Activated CD8-positive, alpha-beta T cell treated with anti-CD3 and anti-CD28 coated beads for 36 hours (primary cell): ENCODE data around the gene EYA3. TPM values are rescaled to one million over a fixed set of nuclear protein-coding genes. Genes with fewer than 3 reads are reported as not detected.

Experiments used
- ATAC-seq: fragments of 200-7000 bp; cut with Tn5 transposase; one replicate; pipeline ENCODE4 v1.10.0; 2021; ENCODE audit warnings: mild to moderate bottlenecking, moderate library complexity
- CTCF ChIA-PET: fragments of 350-600 bp; sonication (Branson Sonifier 250); formaldehyde crosslinking; loops from one replicate; lab custom pipeline; 2021; ENCODE audit warnings: antibody characterized with exemption; lab: Charles Lee
- POLR2A ChIA-PET: fragments of 350-600 bp; sonication (Branson Sonifier 250); formaldehyde crosslinking; loops from one replicate; lab custom pipeline; 2021; ENCODE audit warnings: antibody characterized with exemption; lab: Charles Lee
- DNase-seq: peaks from one replicate; pipeline ENCODE4 v3.0.0-alpha.2; 2020
- H3K27ac Mint-ChIP-seq: one replicate; pipeline ENCODE4 v1.8.0; 2021; ENCODE audit warnings: mild to moderate bottlenecking, mixed read lengths
- H3K27me3 Mint-ChIP-seq: one replicate; pipeline ENCODE4 v1.8.0; 2021; ENCODE audit warnings: mixed read lengths
- H3K36me3 Mint-ChIP-seq: one replicate; pipeline ENCODE4 v1.8.0; 2021; ENCODE audit warnings: low read depth, mixed read lengths
- H3K4me1 Mint-ChIP-seq: one replicate; pipeline ENCODE4 v1.8.0; 2021; ENCODE audit warnings: low read depth, mixed read lengths
- H3K4me3 Mint-ChIP-seq: one replicate; pipeline ENCODE4 v1.8.0; 2021; ENCODE audit warnings: mild to moderate bottlenecking, moderate library complexity, mixed read lengths
- H3K9me3 Mint-ChIP-seq: one replicate; pipeline ENCODE4 v1.8.0; 2021; ENCODE audit warnings: mixed read lengths
- intact Hi-C: fragments of 100-400 bp; cut with micrococcal nuclease; formaldehyde crosslinking; loops from one replicate; pipeline ENCODE4 v1.10.0; 2022
- total RNA-seq, 2 experiments: library from RNA; stranded (reverse); gene quantifications; one replicate each; pipeline ENCODE4 v1.2.3, GENCODE V29; 2021
- TF ChIP-seq, protein P1 (sequence below): fragments of 200-600 bp; IDR thresholded peaks from one replicate; pipeline ENCODE4 v1.8.0; 2022; ENCODE audit warnings: antibody characterized with exemption, mild to moderate bottlenecking

Gene EYA3
- total RNA-seq, 2 experiments from 2014 or later: 34.6 to 34.9 TPM

DNA sequence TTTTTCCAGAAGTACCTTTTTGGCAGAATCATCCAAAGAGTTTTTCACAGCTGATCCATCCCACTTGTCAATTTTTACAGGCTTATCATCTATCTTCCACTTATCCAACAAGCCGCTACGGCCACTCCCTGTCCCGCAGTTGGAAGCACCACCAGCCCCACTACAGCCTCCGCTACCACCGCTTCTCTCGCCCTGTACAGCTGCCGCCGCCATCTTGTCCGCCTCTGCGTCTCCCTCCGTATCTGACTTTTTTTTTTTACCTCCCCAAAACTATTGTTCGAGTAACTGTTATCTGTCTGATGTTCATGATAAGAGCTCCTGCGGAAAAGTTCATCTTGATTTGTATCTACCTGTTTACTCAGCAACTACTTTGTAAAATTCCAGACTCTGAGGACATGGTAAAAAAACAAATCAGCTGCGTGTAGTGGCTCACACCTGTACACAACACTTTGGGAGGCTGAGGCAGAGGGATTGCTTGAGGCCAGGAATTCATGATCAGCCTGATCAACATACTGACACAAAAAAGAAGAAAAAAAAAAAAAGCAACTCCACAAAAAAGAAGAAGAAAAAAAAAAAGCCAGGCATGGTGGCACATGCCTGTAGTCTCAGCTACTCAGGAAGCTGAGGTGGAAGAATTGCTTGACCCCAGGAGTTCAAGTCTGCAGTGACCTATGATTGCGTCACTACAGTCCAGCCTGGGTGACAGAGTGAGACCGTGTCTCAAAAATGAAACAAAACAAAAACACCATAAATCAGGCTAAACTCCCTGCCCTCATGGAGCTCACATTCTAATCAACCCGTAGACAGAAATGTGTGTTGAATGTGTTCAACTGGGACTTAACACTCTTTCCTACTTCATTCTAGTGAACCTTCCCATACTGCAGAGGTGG lies 8.0 kb upstream of the EYA3 start:
- peaks cover 8% of the 10 kb centered on the region for H3K27me3 Mint-ChIP-seq
- no peaks in the 10 kb centered on the region for H3K4me1 Mint-ChIP-seq
- POLR2A ChIA-PET: interaction anchor here (0.6 to 1.0 kb wide), 3 partner anchors 8 to 172 kb away, joined by 3 read pairs; partner anchors contain the start of gene EYA3
- TF ChIP-seq, protein P1, sequence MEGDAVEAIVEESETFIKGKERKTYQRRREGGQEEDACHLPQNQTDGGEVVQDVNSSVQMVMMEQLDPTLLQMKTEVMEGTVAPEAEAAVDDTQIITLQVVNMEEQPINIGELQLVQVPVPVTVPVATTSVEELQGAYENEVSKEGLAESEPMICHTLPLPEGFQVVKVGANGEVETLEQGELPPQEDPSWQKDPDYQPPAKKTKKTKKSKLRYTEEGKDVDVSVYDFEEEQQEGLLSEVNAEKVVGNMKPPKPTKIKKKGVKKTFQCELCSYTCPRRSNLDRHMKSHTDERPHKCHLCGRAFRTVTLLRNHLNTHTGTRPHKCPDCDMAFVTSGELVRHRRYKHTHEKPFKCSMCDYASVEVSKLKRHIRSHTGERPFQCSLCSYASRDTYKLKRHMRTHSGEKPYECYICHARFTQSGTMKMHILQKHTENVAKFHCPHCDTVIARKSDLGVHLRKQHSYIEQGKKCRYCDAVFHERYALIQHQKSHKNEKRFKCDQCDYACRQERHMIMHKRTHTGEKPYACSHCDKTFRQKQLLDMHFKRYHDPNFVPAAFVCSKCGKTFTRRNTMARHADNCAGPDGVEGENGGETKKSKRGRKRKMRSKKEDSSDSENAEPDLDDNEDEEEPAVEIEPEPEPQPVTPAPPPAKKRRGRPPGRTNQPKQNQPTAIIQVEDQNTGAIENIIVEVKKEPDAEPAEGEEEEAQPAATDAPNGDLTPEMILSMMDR: no peak
- DNase-seq (no peak), ATAC-seq (no peak)
- intact Hi-C loops: no loop called here
- CTCF ChIA-PET: no interaction called here
- no peaks in the 10 kb centered on the region for H3K9me3 Mint-ChIP-seq
- H3K27ac Mint-ChIP-seq: no peak overlapping the region
- H3K4me3 Mint-ChIP-seq: no peak overlapping the region
- H3K36me3 Mint-ChIP-seq: no peaks in the 10 kb centered on the region

DNA sequence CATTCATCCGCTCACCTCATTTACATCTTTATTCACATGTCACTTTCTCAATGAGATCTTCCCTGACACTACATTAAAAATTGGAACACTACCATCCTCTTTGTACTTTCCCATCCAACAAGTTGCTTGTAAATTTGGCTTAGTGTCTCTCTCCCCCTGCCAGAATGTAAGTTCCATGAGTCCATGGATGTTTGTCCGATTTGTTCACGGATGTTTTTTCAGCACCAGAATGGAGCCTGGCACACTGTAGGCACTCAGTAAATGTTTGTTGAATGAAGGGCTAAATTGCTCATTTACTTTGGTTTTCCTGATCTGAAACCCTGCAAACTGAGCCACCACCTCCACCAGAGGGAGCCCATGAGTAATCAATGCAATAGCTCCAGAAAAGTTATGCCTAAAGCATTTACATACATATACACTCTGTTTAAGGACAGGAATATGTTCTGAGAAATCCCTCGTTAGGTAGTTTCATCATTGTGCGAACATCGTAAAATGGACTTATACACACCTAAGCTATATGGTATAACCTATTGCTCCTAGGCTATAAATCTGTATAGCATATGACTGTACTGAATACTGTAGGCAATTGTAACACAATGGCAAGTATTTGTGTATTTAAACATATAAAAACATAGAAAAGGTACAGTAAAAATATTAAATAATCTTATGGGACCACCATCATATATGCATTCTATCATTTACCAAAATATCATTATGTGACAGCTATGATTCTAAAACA lies 2.8 kb upstream of the EYA3 start:
- intact Hi-C loops: loop anchor here (2.0 kb wide), 1 partner anchor 118 kb away; no protein-coding TSS in a partner anchor

DNA sequence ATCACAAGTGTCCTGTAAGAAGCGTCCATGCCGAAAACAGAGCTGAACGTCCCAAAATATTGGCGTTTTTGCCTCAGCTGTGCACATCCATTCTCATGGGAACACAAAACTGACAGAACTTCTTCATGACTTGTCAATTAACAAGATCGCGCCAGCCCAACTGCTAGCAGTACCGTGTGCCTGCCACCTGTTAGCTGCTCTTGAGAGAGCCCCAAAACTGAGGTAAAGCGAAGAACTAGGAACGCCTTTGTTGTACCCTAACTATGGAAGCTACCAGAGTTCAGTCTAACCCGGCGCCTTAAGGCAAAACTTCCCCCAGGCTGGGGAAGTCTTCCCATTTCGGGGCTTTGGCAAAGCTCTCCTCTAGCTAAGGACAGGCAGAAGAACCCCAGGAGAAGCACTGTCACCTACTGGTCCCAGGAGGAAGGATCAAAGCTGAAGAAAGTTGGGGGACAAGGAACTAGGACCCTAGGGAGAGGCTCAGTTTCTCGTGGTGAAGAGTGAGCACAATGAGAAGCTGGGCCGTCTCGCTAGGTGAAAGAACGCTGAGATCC lies 719 bp downstream of the EYA3 start:
- TF ChIP-seq, protein P1: peak; percentile 36
- intact Hi-C loops: no loop called here
- H3K9me3 Mint-ChIP-seq: no peaks in the 10 kb centered on the region
- POLR2A ChIA-PET: interaction anchor here (0.7 to 2.4 kb wide), 17 partner anchors 10 to 315 kb away, joined by 3 to 12 read pairs (median 4); partner anchors contain the start of gene STX12
- peaks cover 1% of the 10 kb centered on the region for H3K36me3 Mint-ChIP-seq
- H3K4me1 Mint-ChIP-seq: peaks cover 33% of the 10 kb centered on the region
- H3K4me3 Mint-ChIP-seq: peak overlapping the region; percentile 94
- CTCF ChIA-PET: interaction anchor here (0.8 to 7.4 kb wide), 8 partner anchors 10 to 147 kb away, joined by 3 to 149 read pairs (median 4); no protein-coding TSS in a partner anchor
- H3K27me3 Mint-ChIP-seq: peaks cover 3% of the 10 kb centered on the region
- H3K27ac Mint-ChIP-seq: peak overlapping the region; percentile 95
- DNase-seq: peak; percentile 54
- peak; percentile 2 for ATAC-seq

More for the DNA sequence above, 2.8 kb upstream of the EYA3 start:
- DNase-seq: peak; percentile 93
- ATAC-seq: no peak
- POLR2A ChIA-PET: interaction anchor here (1.2 to 1.5 kb wide), 2 partner anchors 109 to 115 kb away, joined by 3 read pairs; no protein-coding TSS in a partner anchor
- peak overlapping the region; percentile 55 for H3K27ac Mint-ChIP-seq
- H3K27me3 Mint-ChIP-seq: peaks cover 6% of the 10 kb centered on the region
- no peaks in the 10 kb centered on the region for H3K9me3 Mint-ChIP-seq
- no peak overlapping the region for H3K4me3 Mint-ChIP-seq
- TF ChIP-seq, protein P1: peak; percentile 84
- H3K4me1 Mint-ChIP-seq: peaks cover 13% of the 10 kb centered on the region
- peaks cover 1% of the 10 kb centered on the region for H3K36me3 Mint-ChIP-seq
- CTCF ChIA-PET: interaction anchor here (0.5 to 7.4 kb wide), 42 partner anchors 10 to 786 kb away, joined by 3 to 149 read pairs (median 4); partner anchors contain the start of gene ATP5IF1

DNA sequence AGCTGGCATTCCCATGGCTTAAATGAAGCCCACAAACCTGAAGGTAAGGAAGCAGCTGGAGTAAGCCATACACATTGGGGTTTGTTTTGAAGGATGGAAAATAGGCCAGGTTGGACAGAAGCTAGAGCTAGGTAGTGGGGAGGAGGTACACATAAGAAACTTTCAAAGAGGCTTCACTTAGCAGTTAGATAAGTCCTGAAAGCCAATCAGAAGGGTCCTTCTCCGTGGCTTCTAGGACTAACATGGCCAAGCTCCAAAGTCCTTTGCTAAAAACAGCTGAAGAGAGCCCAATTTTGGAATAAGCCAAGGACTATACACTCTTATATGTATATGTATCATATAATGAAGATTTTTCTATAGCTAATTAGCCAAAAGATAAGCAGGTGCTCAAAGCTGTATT lies 1.8 kb downstream of the EYA3 start:
- H3K27me3 Mint-ChIP-seq: no peaks in the 10 kb centered on the region
- H3K4me3 Mint-ChIP-seq: peak overlapping the region; percentile 94
- intact Hi-C loops: no loop called here
- DNase-seq: no peak
- no peak for ATAC-seq
- TF ChIP-seq, protein P1: no peak
- no peak overlapping the region for H3K27ac Mint-ChIP-seq
- H3K36me3 Mint-ChIP-seq: peaks cover 1% of the 10 kb centered on the region
- CTCF ChIA-PET: interaction anchor here (1.7 to 7.4 kb wide), 4 partner anchors 9 to 125 kb away, joined by 5 to 149 read pairs (median 10); no protein-coding TSS in a partner anchor
- POLR2A ChIA-PET: interaction anchor here (0.6 to 1.2 kb wide), 5 partner anchors 31 to 86 kb away, joined by 3 to 4 read pairs (median 3); no protein-coding TSS in a partner anchor
- no peaks in the 10 kb centered on the region for H3K9me3 Mint-ChIP-seq
- H3K4me1 Mint-ChIP-seq: peaks cover 34% of the 10 kb centered on the region
